ENCODE measurements around the gene CD82.

CD82 gene

DNA sequence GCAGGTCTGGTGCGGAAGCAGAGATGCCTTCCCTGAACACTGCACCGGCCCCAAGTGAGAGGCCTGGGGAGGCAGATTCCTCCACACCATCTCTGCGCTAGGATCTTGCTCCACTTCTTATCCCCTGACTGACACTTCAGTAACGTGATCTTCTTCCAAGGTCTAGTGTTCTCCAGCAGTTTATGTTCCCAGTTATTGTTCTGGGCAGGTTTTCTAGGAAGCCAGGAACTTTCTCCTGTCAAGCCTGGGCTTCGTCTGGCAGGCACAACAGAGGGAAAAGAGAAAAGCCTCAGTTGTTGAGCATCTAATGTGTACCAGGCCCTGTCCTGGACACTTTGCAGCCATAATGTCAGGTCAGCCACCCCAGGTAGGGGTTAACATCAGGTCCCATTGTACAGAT, 10.5 kb downstream of the CD82 start:
- DNase-seq (ENCODE audit: low read depth in 2 of 2) = no peak

DNA sequence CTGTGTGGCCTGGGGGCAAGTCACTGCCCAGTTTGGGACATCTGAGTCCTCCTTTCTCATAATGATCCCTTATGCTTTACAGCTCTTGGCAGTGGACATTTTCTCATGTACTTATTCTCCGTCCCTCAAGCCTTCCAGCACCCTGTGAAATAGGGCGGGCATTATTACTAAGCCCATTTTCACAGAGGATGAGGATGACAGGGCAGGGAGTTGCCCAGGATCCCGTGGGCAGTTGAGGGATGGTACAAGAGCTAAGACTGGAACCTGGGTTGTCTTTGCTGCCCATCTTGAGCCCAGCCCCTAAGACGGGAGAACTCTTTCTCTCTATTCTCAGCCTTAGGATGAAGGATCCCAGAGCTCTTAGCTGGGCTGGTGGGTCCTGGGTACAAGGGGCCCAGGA, 11.2 kb downstream of the CD82 start:
- no peak for DNase-seq (ENCODE audit: low read depth in 2 of 2)

DNA sequence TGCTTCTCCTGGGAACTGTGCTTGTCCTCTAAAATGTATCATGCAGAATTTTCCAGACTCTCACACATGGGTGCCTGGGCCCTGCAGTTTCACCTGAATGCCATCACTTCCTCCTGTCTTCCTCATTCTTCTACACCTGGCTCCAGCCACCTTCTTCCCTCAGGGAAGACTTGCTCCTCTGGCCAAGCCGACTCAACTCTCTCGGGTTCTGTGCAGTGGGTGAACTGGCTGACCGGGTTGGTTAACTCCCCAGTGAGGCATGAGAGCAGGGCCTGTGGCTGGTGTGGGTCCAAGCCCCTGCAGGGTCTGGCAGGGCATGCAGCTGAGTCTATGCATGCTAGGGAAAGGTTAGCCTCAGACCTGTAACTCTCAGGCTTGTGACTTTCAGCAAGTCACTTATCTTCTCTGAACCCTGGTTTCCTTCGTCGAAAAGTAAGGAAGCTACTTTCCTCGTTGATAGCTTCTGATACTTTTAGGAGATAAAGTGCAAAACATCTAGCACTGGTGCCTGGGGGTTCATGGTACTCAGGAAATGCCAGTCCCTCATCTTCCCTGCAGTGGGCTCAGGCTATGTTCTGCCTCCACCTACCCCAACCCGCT, 11.9 kb downstream of the CD82 start:
- no peak for DNase-seq (ENCODE audit: low read depth in 2 of 2)

DNA sequence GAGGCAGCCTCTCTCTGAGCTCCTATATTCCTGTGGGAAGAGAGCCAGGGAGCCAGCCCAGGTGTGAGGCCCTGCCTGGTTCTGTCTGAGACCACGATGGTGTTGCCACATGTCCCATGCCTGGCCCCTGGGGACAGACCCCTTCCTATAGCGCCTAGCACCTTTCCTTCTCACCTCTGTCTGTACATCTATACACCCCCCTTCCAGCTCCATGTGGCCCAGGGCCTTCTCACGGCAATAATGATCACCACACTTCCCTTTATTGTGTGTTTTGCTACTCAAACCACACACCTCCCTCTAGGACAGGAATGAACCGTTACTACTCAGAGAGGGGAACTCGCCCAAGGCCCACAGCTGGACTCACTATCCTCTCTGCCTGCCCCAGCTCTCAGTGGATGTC, 12.8 kb downstream of the CD82 start:
- no peak for DNase-seq (ENCODE audit: low read depth in 2 of 2)

DNA sequence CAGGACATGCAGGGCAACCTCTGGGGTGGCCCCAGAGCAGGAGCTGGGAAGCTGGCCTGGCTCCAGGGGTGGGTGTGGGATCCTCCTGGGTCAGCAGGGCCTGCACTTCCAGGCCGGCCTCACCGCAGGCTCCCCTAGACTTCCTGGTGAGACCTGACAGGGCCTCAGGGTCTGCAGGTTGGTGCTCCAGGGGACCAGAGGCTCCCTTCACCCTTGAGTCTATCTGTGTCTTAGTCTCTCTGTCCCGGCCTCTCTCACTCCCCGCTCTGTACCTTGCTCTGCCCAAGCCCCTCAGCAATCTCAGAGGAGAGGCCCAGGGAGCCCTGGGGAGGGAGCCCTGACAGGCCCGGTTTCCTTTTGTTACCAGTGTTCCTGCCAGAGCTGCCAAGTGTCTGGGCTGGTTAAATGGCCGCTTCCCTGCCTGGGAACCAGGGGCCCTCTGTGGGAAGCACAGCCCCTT, 13.9 kb downstream of the CD82 start:
- no peak for DNase-seq (ENCODE audit: low read depth in 2 of 2)

DNA sequence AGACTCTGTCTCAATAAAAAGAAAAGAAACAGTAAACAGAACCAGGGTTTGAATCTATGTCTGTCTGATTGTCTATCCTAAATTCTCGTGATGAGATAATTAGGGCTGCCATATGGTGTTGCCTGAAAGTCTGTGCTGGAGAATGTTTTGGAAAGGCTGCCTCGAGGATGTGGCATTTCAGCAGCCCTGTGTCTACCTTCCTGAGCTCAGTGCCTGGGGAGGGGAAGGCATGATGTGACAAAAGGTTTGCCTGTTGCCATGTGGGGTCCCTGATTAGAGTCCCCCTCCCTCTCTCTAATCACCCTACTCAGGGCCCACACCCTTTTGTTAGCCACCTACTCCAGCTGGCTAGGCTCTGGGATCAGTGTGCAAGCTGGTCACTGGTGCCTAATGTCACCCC, 15.2 kb downstream of the CD82 start:
- DNase-seq (ENCODE audit: low read depth in 2 of 2) = no peak

DNA sequence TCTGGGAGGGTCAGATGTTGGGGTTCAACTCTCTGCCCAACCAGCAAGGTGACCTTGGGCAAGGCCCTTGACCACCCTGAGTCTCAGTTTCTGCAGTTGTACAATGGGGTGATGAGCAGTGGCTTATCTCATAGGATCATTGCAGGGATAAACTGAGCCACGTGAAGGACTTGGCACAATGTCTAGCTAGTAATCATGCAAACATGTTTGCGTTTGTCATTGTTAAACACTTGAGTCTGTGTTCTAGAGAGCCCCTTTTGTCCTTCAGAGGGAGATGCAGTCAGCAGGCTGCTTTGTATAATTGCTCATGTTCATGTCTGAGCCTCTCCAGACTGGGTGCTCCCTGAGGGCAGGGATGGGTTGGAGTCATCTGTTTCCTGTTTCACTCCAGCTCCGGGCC, 15.8 kb downstream of the CD82 start:
- no peak for DNase-seq (ENCODE audit: low read depth in 2 of 2)

DNA sequence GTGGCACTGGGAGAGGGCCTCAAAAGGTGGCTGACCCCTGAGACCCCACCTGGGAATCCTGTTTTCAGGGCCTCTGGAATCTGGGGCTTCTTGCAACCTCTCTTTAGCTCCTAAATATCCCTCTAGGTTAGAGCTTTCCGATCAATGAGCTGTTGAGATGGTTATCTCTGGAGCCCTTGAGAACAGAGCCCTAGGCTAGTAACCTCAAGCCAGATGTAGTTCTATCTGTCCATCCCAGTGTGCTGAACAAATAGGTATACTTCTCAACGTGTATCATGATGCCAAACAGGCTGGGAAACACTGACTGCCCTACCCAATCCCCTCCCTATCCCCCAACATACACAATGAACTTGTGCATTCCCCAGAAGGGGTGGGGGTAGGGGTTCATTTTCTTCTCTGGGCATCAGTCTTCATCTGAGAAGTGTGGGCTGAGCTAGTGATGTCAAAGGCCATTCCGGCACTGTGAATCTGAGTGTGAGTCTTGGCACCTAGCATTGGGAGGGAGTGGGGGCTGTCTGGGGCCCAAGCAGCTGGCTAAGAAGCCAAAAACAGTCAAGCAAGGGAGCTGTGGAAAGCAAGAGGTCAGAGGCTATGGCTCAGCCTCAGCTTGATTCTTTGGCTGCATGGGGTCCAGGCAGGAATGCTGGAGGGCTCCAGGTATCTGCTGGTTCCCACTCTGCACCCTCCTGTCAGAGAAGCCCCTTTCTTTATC, 17.3 kb downstream of the CD82 start:
- DNase-seq (ENCODE audit: low read depth in 2 of 2) = no peak

DNA sequence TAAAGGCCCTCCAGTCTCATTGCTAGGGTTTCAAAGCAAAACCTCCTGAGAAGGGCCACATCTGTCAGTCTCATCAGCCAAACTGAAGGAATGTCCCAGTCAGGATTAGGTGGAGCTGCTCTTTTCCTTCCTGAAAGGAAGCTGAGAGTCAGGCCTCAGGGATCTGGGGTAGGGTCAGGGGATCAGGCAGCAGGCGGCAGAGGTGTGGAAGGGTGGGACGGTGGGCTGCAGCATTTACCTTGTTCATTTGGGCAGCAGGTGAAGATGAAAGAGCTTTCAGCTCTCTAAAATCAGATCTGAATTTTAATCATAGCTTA, 17.8 kb downstream of the CD82 start:
- DNase-seq (ENCODE audit: low read depth in 2 of 2) = no peak

DNA sequence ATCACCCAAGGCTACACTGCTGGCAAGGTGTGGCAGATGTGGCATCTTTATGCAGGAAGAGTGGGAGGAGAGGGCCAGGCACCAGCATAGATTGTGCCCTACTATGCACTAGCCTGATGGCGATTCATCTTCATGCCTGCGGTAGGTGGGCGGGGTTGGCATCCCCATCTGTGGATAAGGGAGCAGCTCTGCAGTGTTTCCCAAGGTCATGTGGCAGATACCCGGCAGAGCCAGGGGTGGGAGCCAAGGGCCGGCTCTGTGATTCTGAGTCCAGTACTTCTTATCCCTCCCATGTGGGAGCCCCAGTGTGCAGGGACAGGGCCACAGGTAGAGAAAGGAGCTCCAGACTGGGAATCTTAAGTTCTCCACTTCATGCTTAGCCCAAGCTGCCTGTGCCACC, 20.0 kb downstream of the CD82 start:
- no peak for DNase-seq (ENCODE audit: low read depth in 2 of 2)

DNA sequence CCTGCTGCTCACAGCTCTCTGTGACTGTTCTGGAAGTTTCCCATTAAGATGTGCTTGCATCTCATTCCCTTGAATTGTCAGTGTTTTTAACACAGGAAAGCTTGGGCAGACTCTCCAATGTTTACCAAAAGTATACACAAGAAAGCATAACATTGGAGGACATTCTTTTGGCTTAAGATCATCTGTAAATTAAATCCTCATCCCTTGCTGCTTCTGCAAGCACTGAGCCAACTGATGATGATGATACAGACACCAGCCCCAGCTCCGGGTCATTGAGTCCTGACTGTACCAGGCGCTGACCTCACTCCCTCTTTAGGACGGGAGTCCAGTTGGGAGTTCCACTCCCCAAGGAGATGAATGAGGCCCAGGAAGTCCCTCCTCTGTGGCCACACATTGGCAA, 23.8 kb downstream of the CD82 start:
- no peak for DNase-seq (ENCODE audit: low read depth in 2 of 2)

DNA sequence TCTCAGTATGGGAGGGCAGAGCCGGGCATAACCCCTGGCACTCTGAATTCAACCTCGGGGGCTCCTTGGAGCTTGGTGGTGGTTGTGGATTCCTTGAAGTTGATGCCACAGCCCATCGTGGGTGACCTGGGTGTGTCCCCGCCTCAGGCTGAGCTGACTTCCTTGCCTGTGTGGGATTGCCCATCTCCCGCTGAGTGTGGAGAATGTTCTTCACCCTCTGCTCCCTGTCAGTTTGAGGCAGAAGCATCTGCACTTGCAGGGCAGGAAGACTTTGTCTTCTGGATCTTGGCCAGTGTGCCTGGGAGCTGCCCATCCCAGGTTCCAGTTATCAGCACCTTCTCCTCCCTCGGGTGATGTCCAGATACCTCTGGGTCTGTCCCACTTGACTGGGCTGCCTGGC, 25.3 kb downstream of the CD82 start:
- no peak for DNase-seq (ENCODE audit: low read depth in 2 of 2)

DNA sequence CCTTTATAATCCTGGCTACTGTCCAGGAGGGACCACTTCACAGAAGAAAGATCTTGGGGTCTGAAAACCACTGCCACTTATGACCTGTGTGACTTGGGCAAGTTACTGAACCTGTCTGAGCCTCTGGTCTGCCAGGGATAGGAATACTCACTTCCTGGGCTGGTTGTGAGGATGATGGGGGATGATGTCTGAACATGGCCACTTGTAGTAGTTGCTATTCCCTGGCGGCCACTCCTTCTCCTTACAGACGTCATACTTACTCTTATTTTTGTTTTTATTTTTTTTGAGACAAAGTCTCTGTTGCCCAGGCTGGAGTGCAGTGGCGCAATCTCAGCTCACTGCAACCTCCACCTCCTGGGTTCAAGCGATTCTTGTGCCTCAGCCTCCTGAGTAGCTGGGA, 26.1 kb downstream of the CD82 start:
- no peak for DNase-seq (ENCODE audit: low read depth in 2 of 2)

DNA sequence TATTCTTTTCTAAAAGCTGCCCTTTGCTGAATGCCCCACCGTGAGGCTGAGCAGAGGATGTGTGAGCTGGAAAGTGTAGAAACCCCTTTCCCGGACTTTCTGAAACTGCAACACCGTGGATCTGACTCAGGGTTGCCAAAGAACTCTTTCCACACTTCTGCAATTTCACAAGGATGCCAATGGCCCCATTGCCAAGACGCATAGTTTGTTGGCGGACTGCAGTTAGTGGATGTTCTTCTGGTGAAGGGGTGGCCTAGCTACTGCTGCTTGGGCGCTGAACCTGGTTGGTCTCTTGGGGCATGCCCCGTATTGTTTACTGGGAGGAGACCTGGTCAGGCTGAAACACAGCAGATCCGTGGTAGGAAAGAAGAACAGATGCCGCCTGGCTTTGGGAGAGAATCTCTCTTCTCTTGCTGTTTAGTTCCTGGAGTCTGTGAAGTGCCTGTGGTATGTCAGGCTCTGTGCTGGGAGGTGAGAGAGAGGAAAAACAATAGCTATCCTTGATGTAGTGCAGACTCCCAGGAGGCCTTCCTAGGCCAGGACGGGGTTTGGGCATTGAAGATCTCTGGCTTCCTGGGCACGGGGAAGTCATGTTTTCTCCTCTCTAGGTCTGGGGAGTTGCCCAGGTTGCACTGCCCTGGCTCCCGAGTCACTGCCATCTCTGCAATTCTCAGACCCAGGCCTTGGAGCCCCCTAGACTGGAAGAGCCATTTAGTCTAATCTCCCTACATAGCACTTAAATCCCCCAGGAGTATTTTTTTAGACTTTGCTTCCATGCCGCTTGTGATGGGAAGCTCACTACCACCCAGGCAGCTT, 26.9 kb downstream of the CD82 start:
- DNase-seq (ENCODE audit: low read depth in 2 of 2) = no peak

DNA sequence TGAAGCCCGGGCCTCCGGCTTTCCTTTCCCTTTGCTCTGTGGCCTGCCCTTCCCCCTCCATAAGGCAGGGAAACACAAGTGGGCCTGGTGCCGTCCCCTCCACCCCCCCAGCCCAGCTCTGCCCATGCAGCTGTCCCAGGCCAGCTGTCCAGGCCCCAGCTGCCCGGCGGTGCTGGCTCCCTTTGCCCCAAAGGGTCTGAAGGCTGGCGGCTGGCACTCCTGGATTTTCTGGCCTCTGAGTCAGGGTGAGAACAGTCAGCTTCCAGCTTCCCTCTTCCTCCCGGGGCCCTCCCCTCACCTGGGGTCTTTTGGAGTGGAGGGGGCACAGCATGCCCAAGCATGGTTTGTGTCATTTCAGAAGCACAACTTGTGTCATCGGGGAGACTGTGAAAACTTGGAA, 27.8 kb downstream of the CD82 start:
- DNase-seq (ENCODE audit: low read depth in 2 of 2) = no peak

DNA sequence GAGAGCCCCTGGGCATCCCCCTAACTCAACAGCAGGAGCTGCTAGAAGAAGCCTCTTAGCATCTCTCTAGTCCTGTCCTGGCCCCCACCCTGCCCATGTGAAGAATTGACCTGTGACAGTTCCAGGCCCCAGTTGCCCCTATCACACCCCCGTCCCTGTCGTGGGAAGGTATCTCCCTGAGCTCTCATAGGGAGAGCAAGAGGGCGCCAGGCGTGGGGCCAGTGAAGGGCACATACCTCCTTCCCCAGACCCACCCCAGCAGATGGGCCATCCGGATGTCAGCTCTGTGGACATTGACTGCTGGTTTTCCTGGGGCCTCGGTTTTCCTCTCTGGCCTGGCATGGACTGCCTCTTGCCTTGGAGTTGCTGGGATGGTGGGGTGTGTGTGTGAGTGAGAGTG, 29.5 kb downstream of the CD82 start:
- DNase-seq (ENCODE audit: low read depth in 2 of 2) = no peak

DNA sequence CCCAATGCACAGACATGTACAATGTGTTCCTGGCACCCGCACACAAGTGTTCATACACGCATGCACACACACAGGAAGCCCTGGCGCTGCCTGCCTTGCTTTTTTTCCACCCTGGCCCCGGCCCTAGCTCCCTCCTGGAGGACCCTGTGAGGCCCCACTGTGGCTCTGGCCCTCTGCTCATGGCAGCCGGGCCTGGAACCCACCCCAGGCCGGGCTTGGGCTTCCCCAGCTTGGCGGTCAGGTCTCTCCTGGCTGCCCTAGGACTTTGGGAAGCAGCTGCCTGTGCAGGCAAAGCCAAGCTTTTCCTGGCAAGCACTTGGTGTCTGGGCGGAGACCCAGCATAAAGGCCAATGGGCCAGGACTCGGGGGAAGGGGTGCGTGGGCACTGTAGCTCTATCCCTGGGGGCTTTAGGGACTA, 30.5 kb downstream of the CD82 start:
- DNase-seq (ENCODE audit: low read depth in 2 of 2) = no peak

DNA sequence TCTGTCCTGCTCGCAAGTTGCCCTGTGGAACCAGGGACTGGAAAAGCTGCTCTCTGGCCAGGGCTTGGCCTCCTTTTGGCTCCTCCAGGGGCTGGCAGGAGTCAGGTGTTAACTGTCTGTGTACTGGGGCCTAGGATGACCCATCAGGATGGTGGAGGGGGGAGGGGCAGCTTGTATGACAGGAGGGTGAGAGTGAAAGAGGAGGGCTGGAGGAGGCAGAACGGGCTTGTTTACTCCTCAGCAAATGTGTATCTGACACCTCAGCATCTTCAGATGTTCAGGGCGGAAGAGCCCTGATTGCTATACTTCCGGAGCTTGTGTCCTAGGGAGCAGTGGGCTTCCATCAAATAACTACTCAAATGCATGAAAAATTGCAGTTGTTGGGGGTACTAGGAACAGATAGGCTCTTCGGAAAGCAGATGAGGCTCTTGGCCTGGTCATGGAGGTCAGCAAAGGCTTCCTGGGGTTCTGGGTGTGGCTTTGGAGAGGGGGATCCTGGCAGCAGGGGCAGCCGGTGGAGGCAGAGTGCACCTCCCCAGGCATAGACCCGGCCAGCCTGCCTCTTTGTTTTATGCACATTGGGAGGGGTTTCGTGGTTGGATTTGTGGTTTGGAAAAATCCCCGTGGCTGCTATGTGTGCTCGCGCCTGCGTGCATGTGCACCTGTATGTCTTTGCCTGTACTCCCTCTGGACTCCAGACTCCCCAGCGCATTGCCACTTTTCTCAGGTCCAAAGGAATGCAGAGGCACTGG, 31.2 kb downstream of the CD82 start:
- DNase-seq (ENCODE audit: low read depth in 2 of 2) = peak in 1 of 2 donors; percentile 29

DNA sequence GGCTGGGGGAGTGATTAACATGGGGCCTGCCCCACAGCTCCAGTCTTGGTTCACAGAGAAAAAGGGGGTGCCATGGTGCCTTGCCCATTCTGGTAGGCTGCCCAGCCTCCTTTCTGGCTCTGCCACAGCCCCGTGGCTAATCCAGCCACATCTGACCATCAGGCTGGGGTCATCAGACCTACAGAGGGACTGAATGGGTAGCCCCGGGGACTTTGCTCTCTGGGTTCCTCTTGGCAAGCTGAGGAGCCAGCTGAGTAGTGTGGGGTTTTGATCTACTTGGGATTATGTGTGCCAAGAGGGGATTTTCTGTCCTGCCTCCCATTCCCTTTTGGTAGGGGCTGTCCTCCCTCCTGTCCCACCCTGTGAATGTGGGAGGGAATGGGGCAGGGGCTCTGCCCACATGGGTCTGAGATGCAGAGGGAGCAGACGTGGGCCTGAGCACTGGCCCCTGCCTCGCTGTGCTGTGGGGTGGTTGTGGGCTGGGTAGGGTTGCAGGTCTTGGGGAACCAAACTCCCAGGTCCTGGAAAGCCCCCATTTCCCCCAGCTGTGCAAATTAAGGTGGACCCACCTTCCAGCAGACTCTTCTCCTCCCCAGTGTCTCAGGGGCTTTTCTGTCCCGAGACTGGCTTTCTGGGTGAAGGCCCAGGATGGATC, 32.0 kb downstream of the CD82 start:
- no peak for DNase-seq (ENCODE audit: low read depth in 2 of 2)

DNA sequence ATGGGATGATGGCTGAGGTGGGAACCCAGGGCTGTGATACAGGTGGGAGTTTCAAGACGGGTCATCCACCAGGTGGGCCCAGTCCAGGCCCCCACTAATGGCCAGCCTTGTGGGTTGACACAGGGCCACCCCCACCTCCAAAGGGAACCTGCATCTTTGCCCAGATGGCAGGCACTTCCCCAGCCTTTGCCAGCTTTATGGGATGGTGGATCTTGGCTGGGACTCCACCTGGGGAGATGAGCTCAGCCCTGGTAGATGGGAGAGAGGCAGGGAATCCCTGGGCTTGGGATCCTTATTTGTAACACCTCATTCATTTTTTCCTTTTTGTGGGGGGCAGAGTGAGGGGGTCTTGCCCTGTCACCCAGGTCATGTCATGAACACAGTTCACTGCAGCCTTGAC, 33.4 kb downstream of the CD82 start:
- DNase-seq (ENCODE audit: low read depth in 2 of 2) = no peak

DNA sequence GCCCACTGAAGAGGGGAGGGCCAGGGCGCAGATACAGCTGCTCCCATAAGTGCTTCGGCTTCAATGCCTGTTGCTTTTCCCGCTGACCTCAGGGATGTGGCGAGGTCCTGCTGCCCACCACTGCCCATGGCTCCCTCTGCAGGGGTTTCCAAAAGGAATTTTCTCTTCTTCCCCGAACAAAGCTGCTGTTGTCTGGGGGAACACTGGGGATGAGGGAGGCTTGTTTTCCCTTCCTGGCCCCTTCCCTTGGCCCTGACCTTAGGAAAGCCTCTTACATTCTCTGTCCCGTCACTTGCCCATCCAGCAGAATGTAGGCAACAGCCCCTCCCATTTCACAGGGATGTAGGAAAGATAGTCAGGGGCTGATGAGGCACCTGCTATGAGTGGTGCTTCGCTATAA, 34.8 kb downstream of the CD82 start:
- no peak for DNase-seq (ENCODE audit: low read depth in 2 of 2)

DNA sequence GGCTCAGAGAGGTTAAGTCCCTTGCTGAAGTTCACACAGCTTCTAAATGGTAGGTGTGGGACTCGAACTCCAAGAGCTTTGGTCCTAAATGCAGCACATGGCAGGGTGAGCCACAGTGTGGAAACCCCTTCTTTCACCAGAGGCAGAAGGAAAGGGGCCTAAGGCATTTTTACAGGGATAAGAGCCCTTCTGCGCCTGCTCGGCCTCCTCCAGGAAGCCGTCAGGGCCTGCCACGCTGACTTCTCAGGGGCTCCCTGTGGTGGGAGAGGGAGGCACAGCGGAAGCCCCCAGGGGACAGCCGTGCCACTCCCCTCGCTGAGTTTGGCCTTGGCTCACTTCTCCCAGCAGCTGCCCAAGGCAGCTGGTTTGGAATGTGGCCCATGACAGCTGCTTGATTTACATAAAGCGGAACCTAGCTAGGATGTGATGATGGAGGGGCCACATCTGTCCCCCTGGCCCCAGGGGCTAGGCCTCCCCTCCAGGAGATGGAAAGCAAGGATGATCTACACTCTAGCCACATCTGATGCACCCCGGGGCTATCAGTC, 35.4 kb downstream of the CD82 start:
- DNase-seq (ENCODE audit: low read depth in 2 of 2) = no peak

Measured in stimulated activated CD8-positive, alpha-beta memory T cell treated with anti-CD3 and anti-CD28 coated beads, Interleukin-2, amount 100 ng/mL, for 1 hour (primary cell).